Esophagus squamous epithelium (tissue), 5 donors: ENCODE data around the gene KMT5B. TPM values are rescaled to one million over a fixed set of nuclear protein-coding genes. Genes with fewer than 3 reads are reported as not detected.

Experiments used
- DNase-seq: peaks from one replicate; lab custom pipeline; 2025; lab: John Stamatoyannopoulos, UW
- H3K27ac ChIP-seq, 4 donors: fragments of 200-600 bp; sonication (generic); one replicate each; pipeline ENCODE4 v1.5.1; 2016 to 2019; ENCODE audit warnings: mild to moderate bottlenecking in 1 of 4
- H3K27me3 ChIP-seq, 4 donors: fragments of 200-600 bp; sonication (generic); 1 replicate in 3 of 4; 2 replicates in 1 of 4; pipeline versions ENCODE4 v1.5.1 to v1.6.0; 2017 to 2021; ENCODE audit warnings: antibody characterized with exemption in 1 of 4
- H3K36me3 ChIP-seq, 3 donors: fragments of 200-600 bp; sonication (generic); one replicate each; pipeline ENCODE4 v1.5.1; 2016 to 2019
- H3K4me1 ChIP-seq, 3 donors: fragments of 200-600 bp; sonication (generic); one replicate each; pipeline ENCODE4 v1.5.1; 2017 to 2019
- H3K4me3 ChIP-seq, 4 donors: fragments of 200-600 bp; sonication (generic); 1 replicate in 3 of 4; 2 replicates in 1 of 4; pipeline ENCODE4 v1.5.1; 2016 to 2019; ENCODE audit warnings: mild to moderate bottlenecking in 2 of 4, moderate library complexity in 1 of 4
- H3K9me3 ChIP-seq, 3 donors: fragments of 200-600 bp; sonication (generic); one replicate each; pipeline ENCODE4 v1.5.1; 2016 to 2019
- POLR2A ChIP-seq, 4 donors: fragments of 450-650 bp; IDR thresholded peaks; one replicate each; pipeline ENCODE4 v1.6.1; 2017; ENCODE audit warnings: antibody characterized with exemption in 4 of 4, mild to moderate bottlenecking in 4 of 4, moderate library complexity in 3 of 4
- WGBS, 2 donors: methylation state at CpG; one replicate each; pipeline ENCODE4 v1.1.5; 2018; 5-methylcytosine and 5-hydroxymethylcytosine counted together
- intact Hi-C: fragments of 100-400 bp; cut with DNase I; formaldehyde crosslinking; loops from one replicate; pipeline ENCODE4 v1.15.0; 2022
- total RNA-seq, 4 donors: library from RNA; depleted of rRNA; stranded (reverse); fragments of >200 nt; gene quantifications; one replicate each; pipeline ENCODE4 v1.1.0, GENCODE V29; 2016
- TF ChIP-seq, protein P1 (sequence below), 6 experiments: fragments of 450-650 bp in 4 of 6; fragments of 200-600 bp in 2 of 6; sonication (generic) in 2 of 6; IDR thresholded peaks; one replicate each; pipeline ENCODE4 v1.5.1; 2016 to 2019; ENCODE audit warnings: antibody characterized with exemption in 6 of 6, mild to moderate bottlenecking in 4 of 6, moderate library complexity in 4 of 6
- donor health status: DM: yes; HTN: yes; CAD: no.

The KMT5B gene
- total RNA-seq, 4 donors from 2014 or later: 18.4 to 37.6 (median 21.9) TPM

DNA sequence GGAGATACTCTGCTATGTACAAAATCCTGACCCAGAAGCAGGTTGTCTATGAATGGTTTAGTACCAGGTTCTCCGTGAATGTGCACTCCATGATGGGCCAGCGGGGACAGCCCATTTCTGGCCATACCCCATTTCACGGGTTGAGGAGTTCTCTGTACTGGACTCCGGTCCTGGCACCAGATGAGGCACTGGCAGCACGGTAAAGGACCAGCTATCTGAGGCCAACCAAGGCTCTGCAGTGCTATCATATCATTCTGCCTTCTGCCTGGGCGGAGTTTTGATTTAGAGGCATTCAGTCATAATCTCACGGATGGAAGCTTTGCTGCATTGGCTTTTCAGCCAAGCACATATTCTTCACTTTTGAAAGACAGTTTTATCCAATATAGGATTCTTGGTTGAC lies 18.5 kb upstream of the KMT5B start:
- DNase-seq: no peak
- 82 to 89% methylated on average over 4 to 6 of the region's 7 CpGs for WGBS, 2 donors
- intact Hi-C loops: no loop called here

GRCh38 chr11:68229601-68230000 lies 16.5 kb upstream of the KMT5B start:
- TF ChIP-seq, protein P1, sequence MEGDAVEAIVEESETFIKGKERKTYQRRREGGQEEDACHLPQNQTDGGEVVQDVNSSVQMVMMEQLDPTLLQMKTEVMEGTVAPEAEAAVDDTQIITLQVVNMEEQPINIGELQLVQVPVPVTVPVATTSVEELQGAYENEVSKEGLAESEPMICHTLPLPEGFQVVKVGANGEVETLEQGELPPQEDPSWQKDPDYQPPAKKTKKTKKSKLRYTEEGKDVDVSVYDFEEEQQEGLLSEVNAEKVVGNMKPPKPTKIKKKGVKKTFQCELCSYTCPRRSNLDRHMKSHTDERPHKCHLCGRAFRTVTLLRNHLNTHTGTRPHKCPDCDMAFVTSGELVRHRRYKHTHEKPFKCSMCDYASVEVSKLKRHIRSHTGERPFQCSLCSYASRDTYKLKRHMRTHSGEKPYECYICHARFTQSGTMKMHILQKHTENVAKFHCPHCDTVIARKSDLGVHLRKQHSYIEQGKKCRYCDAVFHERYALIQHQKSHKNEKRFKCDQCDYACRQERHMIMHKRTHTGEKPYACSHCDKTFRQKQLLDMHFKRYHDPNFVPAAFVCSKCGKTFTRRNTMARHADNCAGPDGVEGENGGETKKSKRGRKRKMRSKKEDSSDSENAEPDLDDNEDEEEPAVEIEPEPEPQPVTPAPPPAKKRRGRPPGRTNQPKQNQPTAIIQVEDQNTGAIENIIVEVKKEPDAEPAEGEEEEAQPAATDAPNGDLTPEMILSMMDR (IDR thresholded peaks at IDR 0.05): no peak
- no peak for TF ChIP-seq POLR2A (IDR thresholded peaks at IDR 0.05)
- intact Hi-C loops: no loop called here

More for the DNA sequence above, 18.5 kb upstream of the KMT5B start:
- Histone ChIP-seq H3K4me1 (no peaks in the 10 kb centered on the region), H3K9me3 (no peaks in the 10 kb centered on the region), H3K4me3 (no peak overlapping the region), H3K27me3 (peaks cover 0 to 17% (median 0%) of the 10 kb centered on the region in 4 donors), H3K36me3 (no peaks in the 10 kb centered on the region), H3K27ac (no peak overlapping the region)
- TF ChIP-seq, protein P1 (IDR thresholded peaks at IDR 0.05): no peak
- TF ChIP-seq POLR2A (IDR thresholded peaks at IDR 0.05): no peak

DNA sequence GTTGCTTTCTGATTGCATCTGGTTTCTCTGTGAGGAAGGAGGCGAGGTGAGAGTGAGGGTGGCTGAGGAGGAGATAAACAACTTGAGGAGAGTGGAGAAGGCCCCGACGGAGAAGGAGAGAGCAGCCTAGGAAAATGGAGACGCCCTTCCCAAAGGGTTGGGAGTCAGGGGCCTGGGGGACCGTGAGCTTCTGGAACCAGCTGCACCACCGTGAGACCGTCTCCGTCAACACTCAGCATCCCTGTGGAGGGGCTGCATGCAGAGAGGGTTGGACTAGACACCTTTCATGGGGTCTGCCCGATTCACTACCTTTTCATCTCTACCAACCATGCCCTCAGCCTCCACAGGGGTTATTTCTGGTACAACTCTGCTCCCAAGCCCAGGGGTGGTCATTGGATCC lies 13.3 kb upstream of the KMT5B start:
- H3K4me3 ChIP-seq: no peak overlapping the region
- no peaks in the 10 kb centered on the region for H3K27me3 ChIP-seq
- WGBS, 2 donors: 85 to 87% methylated on average over 9 of the region's 9 CpGs
- no peaks in the 10 kb centered on the region for H3K36me3 ChIP-seq
- intact Hi-C loops: no loop called here
- H3K9me3 ChIP-seq: no peaks in the 10 kb centered on the region
- no peak for DNase-seq
- no peak for TF ChIP-seq POLR2A (IDR thresholded peaks at IDR 0.05)
- TF ChIP-seq, protein P1 (IDR thresholded peaks at IDR 0.05): no peak
- no peaks in the 10 kb centered on the region for H3K4me1 ChIP-seq
- H3K27ac ChIP-seq: no peak overlapping the region

More at GRCh38 chr11:68229601-68230000, 16.5 kb upstream of the KMT5B start:
- 67% methylated on average over 1 of the region's 1 CpG; no CpG with 5 or more reads in 1 of the 2 donors for WGBS, 2 donors
- no peaks in the 10 kb centered on the region for H3K4me1 ChIP-seq
- DNase-seq: no peak
- H3K27ac ChIP-seq: no peak overlapping the region
- H3K36me3 ChIP-seq: no peaks in the 10 kb centered on the region
- H3K27me3 ChIP-seq: peaks cover 0 to under 1% (median 0%) of the 10 kb centered on the region in 4 donors
- no peaks in the 10 kb centered on the region for H3K9me3 ChIP-seq
- H3K4me3 ChIP-seq: no peak overlapping the region

GRCh38 chr11:68224606-68225005 lies 11.5 kb upstream of the KMT5B start:
- TF ChIP-seq, protein P1 (IDR thresholded peaks at IDR 0.05): no peak
- no peak for TF ChIP-seq POLR2A (IDR thresholded peaks at IDR 0.05)
- WGBS, 2 donors: 96 to 100% methylated on average over 4 to 5 of the region's 11 CpGs
- intact Hi-C loops: no loop called here
- H3K4me3 ChIP-seq: no peak overlapping the region
- H3K27ac ChIP-seq: no peak overlapping the region
- no peaks in the 10 kb centered on the region for H3K27me3 ChIP-seq
- no peaks in the 10 kb centered on the region for H3K36me3 ChIP-seq
- no peaks in the 10 kb centered on the region for H3K4me1 ChIP-seq
- DNase-seq: no peak
- H3K9me3 ChIP-seq: no peaks in the 10 kb centered on the region

- TF ChIP-seq POLR2A (IDR thresholded peaks at IDR 0.05): no peak
- TF ChIP-seq, protein P1 (IDR thresholded peaks at IDR 0.05): no peak
- no peak overlapping the region for H3K27ac ChIP-seq
- no peaks in the 10 kb centered on the region for H3K4me1 ChIP-seq
- WGBS, 2 donors: 67 to 73% methylated on average over 6 of the region's 6 CpGs
- no peaks in the 10 kb centered on the region for H3K27me3 ChIP-seq
- no peaks in the 10 kb centered on the region for H3K36me3 ChIP-seq
- intact Hi-C loops: no loop called here
- no peak overlapping the region for H3K4me3 ChIP-seq
- no peaks in the 10 kb centered on the region for H3K9me3 ChIP-seq
- DNase-seq: no peak
Measured at GRCh38 chr11:68223275-68223674, 10.2 kb upstream of the KMT5B start.
